Lung (tissue), 12 donors: ENCODE results near the gene ZNF335. TPM values are rescaled to one million over a fixed set of nuclear protein-coding genes. Genes with fewer than 3 reads are reported as not detected.
A peak's percentile ranks its signal among the peaks of the same experiment; 100 is the strongest.

Source experiments
- ATAC-seq: fragments of 200-7000 bp; cut with Tn5 transposase; one replicate; pipeline ENCODE4 v1.9.1; 2020; ENCODE audit warnings: moderate number of reproducible peaks; ENCODE audit not compliant: insufficient read depth, low FRiP score
- DNase-seq, 3 donors: peaks; one replicate each; pipeline ENCODE4 v3.0.0-alpha.2; 2013 to 2017
- H3K27ac ChIP-seq, 2 donors: one replicate each; pipeline ENCODE4 v1.5.1; 2013; ENCODE audit warnings: mild to moderate bottlenecking in 2 of 2, moderate library complexity in 2 of 2, control low read depth in 1 of 2, inconsistent platforms in 1 of 2, low read depth in 1 of 2, low read length in 1 of 2
- H3K27me3 ChIP-seq, 3 donors: one replicate each; pipeline ENCODE4 v1.5.1; 2013; ENCODE audit warnings: low read length in 2 of 3; ENCODE audit not compliant: control insufficient read depth in 3 of 3, insufficient read depth in 3 of 3
- H3K36me3 ChIP-seq, 4 donors: one replicate each; pipeline ENCODE4 v1.5.1; 2013; ENCODE audit warnings: low read length in 4 of 4, mild to moderate bottlenecking in 1 of 4, moderate library complexity in 1 of 4; ENCODE audit not compliant: control insufficient read depth in 4 of 4, insufficient read depth in 4 of 4
- H3K4me1 ChIP-seq, 5 donors: one replicate each; pipeline ENCODE4 v1.5.1; 2013; ENCODE audit warnings: low read length in 5 of 5, mild to moderate bottlenecking in 2 of 5, moderate library complexity in 1 of 5; ENCODE audit not compliant: control insufficient read depth in 5 of 5, insufficient read depth in 5 of 5
- H3K4me3 ChIP-seq: one replicate; pipeline ENCODE4 v1.5.1; 2013; ENCODE audit warnings: mild to moderate bottlenecking, control low read depth, moderate library complexity
- H3K9ac ChIP-seq, 2 donors: one replicate each; pipeline ENCODE4 v1.5.1; 2013; ENCODE audit warnings: low read length in 2 of 2, control low read depth in 1 of 2; ENCODE audit not compliant: insufficient read depth in 1 of 2
- H3K9me3 ChIP-seq, 4 donors: one replicate each; pipeline ENCODE4 v1.5.1; 2013; ENCODE audit warnings: low read length in 3 of 4, mild to moderate bottlenecking in 1 of 4, moderate library complexity in 1 of 4; ENCODE audit not compliant: control insufficient read depth in 4 of 4, insufficient read depth in 3 of 4
- WGBS, 2 donors: extraction: QIAGEN DNeasy Blood & Tissue Kit; methylation state at CpG; one replicate each; pipeline ENCODE4 v1.1.7; 2013; 5-methylcytosine and 5-hydroxymethylcytosine counted together
- polyA plus RNA-seq, 2 donors: library from polyadenylated mRNA; stranded (reverse); fragments of 200-250 nt; gene quantifications; one replicate each; pipeline ENCODE4 v1.2.1, GENCODE V29; 2013
- total RNA-seq, 2 donors: library from RNA; depleted of rRNA in 1 of 2; stranded (reverse); fragments of >200 nt in 1 of 2; gene quantifications; one replicate each; pipeline ENCODE4 v1.2.1, GENCODE V29; 2014 to 2021
- TF ChIP-seq, protein P1 (sequence below): IDR thresholded peaks from 2 replicates; pipeline ENCODE4 v1.5.1; 2012; ENCODE audit warnings: mild to moderate bottlenecking; ENCODE audit errors: control extremely low read depth, extremely low read depth
- donor health status: control.
- donor health status: control.
- donor health status: Bipolar disorder and iron deficiency.
- donor health status: healthy.
- donor health status: DM: yes; HTN: yes; CAD: no.

Gene ZNF335
- total and polyA plus RNA-seq, 4 donors, result 12.8 to 23.6 (median 16.0) TPM

DNA sequence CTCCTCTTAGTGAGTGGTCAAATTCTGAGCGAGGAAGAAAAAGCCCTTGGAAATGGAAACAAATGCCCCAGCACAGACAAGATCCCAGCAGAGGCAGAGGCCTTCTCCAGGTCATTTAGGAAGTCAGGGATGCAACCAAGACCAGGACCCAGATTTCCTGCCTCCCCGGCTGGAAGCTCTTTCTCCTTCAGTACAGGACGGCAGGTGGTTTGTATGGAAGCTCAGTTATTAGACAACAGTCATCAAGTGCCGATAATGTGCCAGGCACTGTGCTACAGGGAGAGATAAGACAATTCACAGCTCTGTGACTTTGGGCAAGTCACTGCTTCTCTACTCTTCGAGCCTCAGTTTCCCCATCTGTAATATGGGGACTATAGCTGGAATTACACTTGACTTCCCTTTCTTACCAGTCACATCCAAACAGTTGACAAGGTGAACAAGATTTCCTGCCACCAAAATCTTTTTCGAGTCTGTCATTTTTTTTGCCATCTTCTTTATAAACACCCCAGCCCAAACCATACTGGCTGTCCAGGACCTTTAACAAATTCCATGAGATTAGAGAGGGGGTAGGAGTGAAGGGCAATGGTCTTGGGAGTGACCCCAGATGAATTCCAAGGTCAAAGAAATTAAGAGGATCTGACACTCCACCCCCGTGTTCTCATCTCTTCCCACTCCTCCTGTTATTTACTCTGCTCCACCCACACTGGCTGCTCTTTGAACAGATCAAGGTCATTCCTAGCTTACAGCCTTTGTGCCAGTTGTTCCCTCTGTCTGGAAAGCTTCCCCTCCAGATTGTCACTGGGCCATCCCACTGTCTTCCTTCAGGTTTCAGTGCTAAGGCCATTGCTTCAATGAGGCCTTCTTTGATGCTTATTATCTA is 42.8 kb upstream of the ZNF335 start:
- H3K4me3 ChIP-seq, result no peak overlapping the region
- no peak for ATAC-seq
- H3K36me3 ChIP-seq, result no peaks in the 10 kb centered on the region
- H3K9ac ChIP-seq, result no peak overlapping the region
- DNase-seq, result no peak
- TF ChIP-seq, protein P1, sequence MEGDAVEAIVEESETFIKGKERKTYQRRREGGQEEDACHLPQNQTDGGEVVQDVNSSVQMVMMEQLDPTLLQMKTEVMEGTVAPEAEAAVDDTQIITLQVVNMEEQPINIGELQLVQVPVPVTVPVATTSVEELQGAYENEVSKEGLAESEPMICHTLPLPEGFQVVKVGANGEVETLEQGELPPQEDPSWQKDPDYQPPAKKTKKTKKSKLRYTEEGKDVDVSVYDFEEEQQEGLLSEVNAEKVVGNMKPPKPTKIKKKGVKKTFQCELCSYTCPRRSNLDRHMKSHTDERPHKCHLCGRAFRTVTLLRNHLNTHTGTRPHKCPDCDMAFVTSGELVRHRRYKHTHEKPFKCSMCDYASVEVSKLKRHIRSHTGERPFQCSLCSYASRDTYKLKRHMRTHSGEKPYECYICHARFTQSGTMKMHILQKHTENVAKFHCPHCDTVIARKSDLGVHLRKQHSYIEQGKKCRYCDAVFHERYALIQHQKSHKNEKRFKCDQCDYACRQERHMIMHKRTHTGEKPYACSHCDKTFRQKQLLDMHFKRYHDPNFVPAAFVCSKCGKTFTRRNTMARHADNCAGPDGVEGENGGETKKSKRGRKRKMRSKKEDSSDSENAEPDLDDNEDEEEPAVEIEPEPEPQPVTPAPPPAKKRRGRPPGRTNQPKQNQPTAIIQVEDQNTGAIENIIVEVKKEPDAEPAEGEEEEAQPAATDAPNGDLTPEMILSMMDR, result no peak
- peaks cover 6 to 61% (median 47%) of the 10 kb centered on the region in 3 donors for H3K27me3 ChIP-seq
- WGBS, 2 donors, result 61 to 65% methylated on average over 7 of the region's 7 CpGs
- H3K4me1 ChIP-seq, result peaks cover 0 to 17% (median 0%) of the 10 kb centered on the region in 5 donors
- no peak overlapping the region for H3K27ac ChIP-seq
- H3K9me3 ChIP-seq, result peaks cover 0 to 8% (median 0%) of the 10 kb centered on the region in 4 donors

DNA sequence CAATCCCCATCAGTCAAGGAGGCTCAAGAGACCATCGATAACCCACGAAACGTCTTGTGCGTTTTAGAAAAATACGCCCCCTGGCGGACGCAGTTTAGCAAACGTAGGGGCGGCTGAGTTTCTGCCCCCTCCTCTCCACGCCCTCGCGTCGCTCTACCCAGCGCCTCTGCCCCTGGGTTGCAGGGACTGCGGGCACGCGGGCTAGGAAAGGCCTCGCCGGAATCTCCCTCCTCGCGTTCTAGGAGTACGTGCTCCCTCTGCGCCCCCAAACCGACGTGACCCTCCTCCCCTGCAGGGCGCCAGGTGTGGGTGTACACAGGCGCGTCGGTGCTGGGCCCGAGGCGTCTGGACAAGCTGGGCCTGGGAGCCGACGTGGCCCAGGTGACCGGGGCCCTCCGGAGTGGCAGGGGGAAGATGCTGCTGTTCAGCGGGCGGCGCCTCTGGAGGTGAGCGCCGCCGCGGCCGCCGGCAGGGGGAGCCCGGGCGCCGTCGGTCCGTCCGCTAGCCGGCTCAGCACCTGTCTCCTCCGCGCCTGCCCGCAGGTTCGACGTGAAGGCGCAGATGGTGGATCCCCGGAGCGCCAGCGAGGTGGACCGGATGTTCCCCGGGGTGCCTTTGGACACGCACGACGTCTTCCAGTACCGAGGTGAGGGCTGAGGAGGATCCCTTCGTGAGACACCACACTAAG is 42.0 kb upstream of the ZNF335 start:
- peak; percentile 15 to 29 (median 24) for DNase-seq
- TF ChIP-seq, protein P1, result peak; percentile 41
- Histone ChIP-seq H3K4me3 (no peak overlapping the region), H3K36me3 (no peaks in the 10 kb centered on the region), H3K27ac (no peak overlapping the region), H3K9me3 (peaks cover 0 to 8% (median 0%) of the 10 kb centered on the region in 4 donors), H3K9ac (no peak overlapping the region), H3K4me1 (peaks cover 0 to 17% (median 0%) of the 10 kb centered on the region in 5 donors), H3K27me3 (peaks cover 6 to 68% (median 54%) of the 10 kb centered on the region in 3 donors)
- 1 to 3% methylated on average over 66 to 67 of the region's 67 CpGs for WGBS, 2 donors
- ATAC-seq, result peak; percentile 68

DNA sequence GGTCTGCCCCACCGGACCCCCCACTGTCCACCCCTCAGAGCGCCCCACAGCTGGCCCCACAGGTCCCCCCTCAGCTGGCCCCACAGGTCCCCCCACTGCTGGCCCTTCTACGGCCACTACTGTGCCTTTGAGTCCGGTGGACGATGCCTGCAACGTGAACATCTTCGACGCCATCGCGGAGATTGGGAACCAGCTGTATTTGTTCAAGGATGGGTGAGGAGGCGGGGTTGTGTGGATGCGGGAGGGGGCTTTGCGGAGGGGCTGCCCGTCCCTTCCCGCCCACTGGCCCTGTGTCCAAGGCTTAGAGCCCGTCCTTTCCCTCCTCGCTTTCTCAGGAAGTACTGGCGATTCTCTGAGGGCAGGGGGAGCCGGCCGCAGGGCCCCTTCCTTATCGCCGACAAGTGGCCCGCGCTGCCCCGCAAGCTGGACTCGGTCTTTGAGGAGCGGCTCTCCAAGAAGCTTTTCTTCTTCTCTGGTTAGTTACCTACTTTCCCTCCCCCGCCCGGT is 41.4 kb upstream of the ZNF335 start:
- ATAC-seq (no peak), DNase-seq (no peak)
- Histone ChIP-seq H3K27ac (no peak overlapping the region), H3K36me3 (no peaks in the 10 kb centered on the region), H3K9ac (no peak overlapping the region), H3K9me3 (peaks cover 0 to 8% (median 0%) of the 10 kb centered on the region in 4 donors), H3K4me1 (peaks cover 0 to 20% (median 0%) of the 10 kb centered on the region in 5 donors), H3K27me3 (peaks cover 6 to 73% (median 57%) of the 10 kb centered on the region in 3 donors), H3K4me3 (no peak overlapping the region)
- 17% methylated on average over 24 to 29 of the region's 29 CpGs for WGBS, 2 donors
- TF ChIP-seq, protein P1, result no peak
